Activated naive CD8-positive, alpha-beta T cell (primary cell): Measurements from ENCODE around the gene TSPAN18.

ENCODE experiments used
- H3K27ac Mint-ChIP-seq: one replicate; pipeline ENCODE4 v1.8.0; 2021; ENCODE audit warnings: mixed read lengths
- H3K27me3 Mint-ChIP-seq: one replicate; pipeline ENCODE4 v1.8.0; 2021; ENCODE audit warnings: mixed read lengths
- H3K36me3 Mint-ChIP-seq: one replicate; pipeline ENCODE4 v1.8.0; 2021; ENCODE audit warnings: mixed read lengths
- H3K4me1 Mint-ChIP-seq: one replicate; pipeline ENCODE4 v1.8.0; 2021; ENCODE audit warnings: low read depth, mixed read lengths
- H3K4me3 Mint-ChIP-seq: one replicate; pipeline ENCODE4 v1.8.0; 2021; ENCODE audit warnings: mild to moderate bottlenecking, mixed read lengths
- H3K9me3 Mint-ChIP-seq: one replicate; pipeline ENCODE4 v1.8.0; 2021; ENCODE audit warnings: low read depth, mixed read lengths

TSPAN18 gene

DNA sequence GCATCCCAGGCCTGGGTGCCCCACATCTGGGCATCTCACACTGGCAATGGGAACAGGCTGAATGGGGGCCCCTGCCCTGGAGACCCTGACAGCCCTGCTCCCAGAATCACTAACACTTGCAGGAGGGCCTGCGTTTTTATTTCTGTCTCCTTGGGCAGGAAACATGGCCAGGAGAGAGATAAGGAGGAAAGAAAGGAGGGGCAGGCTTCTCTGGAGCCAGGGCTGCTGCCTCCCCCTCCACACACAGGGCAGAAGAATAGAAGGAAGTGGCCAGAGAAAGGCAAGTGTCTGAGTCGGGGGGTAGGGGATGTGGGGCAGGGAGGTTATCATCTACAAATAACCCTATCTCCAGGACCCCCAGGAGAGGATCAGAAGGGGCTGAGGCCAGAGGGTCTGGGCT lies 25.5 kb upstream of the TSPAN18 start:
- Mint-ChIP-seq H3K27ac (no peak overlapping the region), H3K4me3 (no peak overlapping the region), H3K9me3 (no peaks in the 10 kb centered on the region), H3K27me3 (peaks cover 1% of the 10 kb centered on the region), H3K4me1 (peaks cover 3% of the 10 kb centered on the region), H3K36me3 (peaks cover 3% of the 10 kb centered on the region)

DNA sequence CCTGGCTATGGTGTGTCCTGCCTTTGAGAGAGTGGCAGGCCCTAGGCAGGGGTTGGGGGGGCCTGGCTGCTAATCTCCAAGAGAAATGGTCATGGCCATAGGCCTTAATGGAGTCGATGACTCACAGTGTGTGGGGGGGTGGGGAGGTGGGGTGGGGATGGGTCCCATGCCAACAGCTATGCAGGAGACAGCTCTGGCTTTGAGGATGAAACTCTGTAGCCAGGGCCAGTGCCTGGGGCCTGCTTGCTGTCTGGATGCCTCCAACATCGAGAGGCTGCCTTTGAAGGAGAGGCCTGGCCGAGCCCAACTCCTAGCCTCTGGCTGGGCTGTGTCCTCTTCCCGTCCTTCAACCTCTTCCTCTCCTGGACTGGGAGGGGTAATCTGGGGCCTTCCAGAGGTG lies 23.9 kb upstream of the TSPAN18 start:
- H3K9me3 Mint-ChIP-seq = no peaks in the 10 kb centered on the region
- H3K4me3 Mint-ChIP-seq = no peak overlapping the region
- peaks cover 1% of the 10 kb centered on the region for H3K27me3 Mint-ChIP-seq
- H3K36me3 Mint-ChIP-seq = peaks cover 3% of the 10 kb centered on the region
- H3K27ac Mint-ChIP-seq = no peak overlapping the region
- H3K4me1 Mint-ChIP-seq = peaks cover 3% of the 10 kb centered on the region

DNA sequence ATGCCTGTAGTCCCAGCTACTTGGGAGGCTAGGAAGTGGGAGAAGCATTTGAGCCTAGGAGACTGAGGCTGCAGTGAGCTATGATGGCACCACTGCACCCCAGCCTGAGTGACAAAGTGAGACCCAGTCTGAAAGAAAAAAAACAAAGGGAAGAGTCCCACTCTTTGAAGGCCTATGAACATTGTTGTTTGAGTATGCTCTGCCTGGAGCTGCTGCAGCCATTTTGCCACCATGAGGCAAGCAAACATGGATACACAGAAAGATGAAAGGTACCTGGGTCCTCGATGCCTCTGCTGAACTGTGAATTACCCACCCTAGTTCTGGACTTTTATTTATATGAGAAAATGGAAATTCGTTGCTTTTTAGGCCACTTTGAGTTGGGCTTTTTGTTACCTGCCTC lies 19.7 kb upstream of the TSPAN18 start:
- peaks cover 7% of the 10 kb centered on the region for H3K36me3 Mint-ChIP-seq
- no peaks in the 10 kb centered on the region for H3K27me3 Mint-ChIP-seq
- H3K4me3 Mint-ChIP-seq = no peak overlapping the region
- H3K27ac Mint-ChIP-seq = no peak overlapping the region
- H3K9me3 Mint-ChIP-seq = peaks cover 6% of the 10 kb centered on the region
- peaks cover 18% of the 10 kb centered on the region for H3K4me1 Mint-ChIP-seq

DNA sequence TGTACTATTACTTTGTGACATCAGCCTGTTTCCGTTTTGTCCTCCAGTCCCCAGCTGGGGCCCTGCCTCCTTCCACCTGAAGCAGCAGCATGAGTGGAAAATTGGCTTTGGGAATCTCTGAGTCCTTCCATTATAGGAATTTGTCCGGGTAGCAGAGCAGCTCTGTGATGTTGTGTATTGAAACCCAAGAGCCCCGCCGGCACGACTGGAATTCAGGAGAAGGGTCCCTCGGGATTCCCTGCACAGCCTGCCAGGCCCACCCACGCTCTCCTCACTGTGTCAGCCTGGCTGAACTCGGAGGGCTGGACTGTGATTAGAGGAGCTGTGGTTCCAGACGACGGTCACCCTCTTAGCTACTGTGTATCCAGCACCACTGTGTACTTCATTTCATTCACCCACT lies 18.8 kb upstream of the TSPAN18 start:
- Mint-ChIP-seq H3K4me1 (peaks cover 18% of the 10 kb centered on the region), H3K36me3 (peaks cover 7% of the 10 kb centered on the region), H3K4me3 (no peak overlapping the region), H3K9me3 (peaks cover 6% of the 10 kb centered on the region), H3K27ac (no peak overlapping the region), H3K27me3 (no peaks in the 10 kb centered on the region)

DNA sequence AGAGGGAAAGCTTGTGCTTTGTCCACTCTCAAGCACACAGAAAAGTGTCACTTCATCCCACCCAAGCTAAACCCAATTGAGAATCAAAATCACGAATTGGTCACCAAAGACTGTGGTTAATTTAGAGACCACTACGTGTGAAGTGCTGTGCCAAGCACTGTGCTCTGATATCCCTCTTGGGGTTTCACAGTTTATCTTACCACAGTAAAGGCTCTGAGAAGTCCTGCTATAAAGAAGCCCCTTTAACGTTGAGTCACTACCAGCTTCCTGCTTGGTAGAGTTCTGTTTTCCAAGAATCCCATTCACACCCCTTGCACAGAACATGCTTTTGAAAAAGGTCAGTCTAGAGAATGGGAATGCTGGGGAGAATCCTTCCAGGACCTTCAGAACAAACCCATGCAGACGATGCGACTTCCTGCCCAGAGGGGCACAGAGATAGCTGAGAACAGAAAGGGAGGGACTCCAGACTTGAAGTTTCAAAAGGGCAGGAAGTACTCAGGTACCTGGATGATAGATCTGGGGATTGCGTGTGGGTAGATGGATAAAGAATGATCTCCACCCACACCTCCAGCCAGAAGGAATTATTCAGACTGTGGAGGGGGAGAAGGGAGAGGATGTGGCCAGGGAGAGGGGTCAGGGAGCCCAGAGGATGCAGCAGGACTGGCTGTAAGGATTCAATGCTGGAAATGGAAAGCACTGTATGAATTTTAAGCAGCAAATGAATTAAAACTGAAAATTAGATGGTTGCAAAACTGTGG lies 18.1 kb upstream of the TSPAN18 start:
- Mint-ChIP-seq H3K4me3 (no peak overlapping the region), H3K27ac (no peak overlapping the region), H3K27me3 (no peaks in the 10 kb centered on the region), H3K4me1 (peaks cover 18% of the 10 kb centered on the region), H3K36me3 (peaks cover 7% of the 10 kb centered on the region), H3K9me3 (peaks cover 6% of the 10 kb centered on the region)

DNA sequence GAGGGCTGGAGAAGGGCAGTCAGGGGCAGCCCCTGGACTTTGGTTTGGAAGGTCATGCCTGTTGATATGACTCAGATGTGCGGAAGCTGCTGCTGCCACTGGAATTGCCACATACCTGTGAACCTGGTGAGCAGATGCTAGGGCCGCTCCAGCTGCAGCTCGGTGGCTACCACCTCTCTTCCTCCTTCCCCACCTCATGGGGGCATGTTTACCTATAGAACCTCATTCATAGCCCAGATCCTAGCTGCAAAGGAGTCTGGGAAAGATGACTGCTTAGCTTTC lies 17.5 kb upstream of the TSPAN18 start:
- H3K27me3 Mint-ChIP-seq = no peaks in the 10 kb centered on the region
- peaks cover 18% of the 10 kb centered on the region for H3K4me1 Mint-ChIP-seq
- peaks cover 6% of the 10 kb centered on the region for H3K9me3 Mint-ChIP-seq
- peaks cover 4% of the 10 kb centered on the region for H3K36me3 Mint-ChIP-seq
- H3K27ac Mint-ChIP-seq = no peak overlapping the region
- H3K4me3 Mint-ChIP-seq = no peak overlapping the region

DNA sequence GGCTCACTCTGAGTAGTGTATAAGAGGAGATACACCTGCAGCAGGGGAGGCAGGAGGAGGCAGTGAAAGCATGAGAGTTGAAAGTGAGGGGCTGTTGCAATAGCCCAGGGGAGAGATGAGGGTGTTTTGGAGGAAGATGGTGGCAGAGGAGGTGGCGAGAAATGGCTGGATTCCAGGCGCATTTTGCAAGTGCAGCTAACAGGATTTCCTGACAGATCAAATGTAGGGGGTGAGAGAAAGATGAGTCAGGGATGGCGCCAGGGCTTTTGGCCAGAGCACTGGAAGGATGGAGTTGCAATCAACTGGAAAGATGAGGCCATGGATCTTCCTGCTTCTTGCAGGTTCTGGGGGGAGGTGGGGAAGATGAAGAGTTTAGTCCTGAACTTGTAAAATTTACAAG lies 16.8 kb upstream of the TSPAN18 start:
- H3K9me3 Mint-ChIP-seq = peaks cover 6% of the 10 kb centered on the region
- no peak overlapping the region for H3K27ac Mint-ChIP-seq
- peaks cover 4% of the 10 kb centered on the region for H3K36me3 Mint-ChIP-seq
- H3K4me3 Mint-ChIP-seq = no peak overlapping the region
- H3K27me3 Mint-ChIP-seq = no peaks in the 10 kb centered on the region
- H3K4me1 Mint-ChIP-seq = peaks cover 18% of the 10 kb centered on the region

DNA sequence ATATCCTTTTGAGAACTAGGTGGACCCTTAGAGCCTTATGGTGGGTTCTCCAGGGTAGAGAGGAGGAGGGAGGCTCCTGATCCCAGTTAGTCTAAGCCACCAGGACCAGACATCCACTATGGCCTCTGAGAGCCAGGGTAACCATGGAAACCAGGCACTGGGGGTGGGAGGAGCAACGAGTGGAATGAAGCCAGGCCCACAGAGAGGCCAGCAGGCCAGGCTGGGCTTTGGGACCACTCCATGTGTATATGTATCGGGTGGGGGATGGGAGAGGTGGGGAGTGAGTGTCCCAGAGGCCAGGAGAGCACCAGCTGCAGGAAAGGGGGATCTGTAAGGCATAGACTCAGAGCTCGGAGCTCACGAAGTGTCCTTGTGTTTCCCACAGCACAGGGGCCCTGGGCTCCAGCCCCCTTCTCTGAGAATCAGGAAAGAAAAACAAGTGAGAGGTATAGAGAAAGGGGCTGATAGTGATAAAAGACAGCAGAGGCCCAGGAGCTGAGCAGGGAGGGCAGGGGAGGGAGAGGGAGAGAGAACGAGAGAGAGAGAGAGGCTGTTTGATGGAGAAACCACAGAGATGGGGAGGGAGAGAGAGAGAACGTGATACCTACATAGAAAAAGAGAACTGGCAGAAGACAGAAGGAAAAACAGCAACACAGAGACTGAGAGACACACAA lies 15.5 kb upstream of the TSPAN18 start:
- Mint-ChIP-seq H3K27ac (no peak overlapping the region), H3K9me3 (peaks cover 6% of the 10 kb centered on the region), H3K4me3 (no peak overlapping the region), H3K4me1 (peaks cover 18% of the 10 kb centered on the region), H3K36me3 (peaks cover 4% of the 10 kb centered on the region), H3K27me3 (no peaks in the 10 kb centered on the region)

DNA sequence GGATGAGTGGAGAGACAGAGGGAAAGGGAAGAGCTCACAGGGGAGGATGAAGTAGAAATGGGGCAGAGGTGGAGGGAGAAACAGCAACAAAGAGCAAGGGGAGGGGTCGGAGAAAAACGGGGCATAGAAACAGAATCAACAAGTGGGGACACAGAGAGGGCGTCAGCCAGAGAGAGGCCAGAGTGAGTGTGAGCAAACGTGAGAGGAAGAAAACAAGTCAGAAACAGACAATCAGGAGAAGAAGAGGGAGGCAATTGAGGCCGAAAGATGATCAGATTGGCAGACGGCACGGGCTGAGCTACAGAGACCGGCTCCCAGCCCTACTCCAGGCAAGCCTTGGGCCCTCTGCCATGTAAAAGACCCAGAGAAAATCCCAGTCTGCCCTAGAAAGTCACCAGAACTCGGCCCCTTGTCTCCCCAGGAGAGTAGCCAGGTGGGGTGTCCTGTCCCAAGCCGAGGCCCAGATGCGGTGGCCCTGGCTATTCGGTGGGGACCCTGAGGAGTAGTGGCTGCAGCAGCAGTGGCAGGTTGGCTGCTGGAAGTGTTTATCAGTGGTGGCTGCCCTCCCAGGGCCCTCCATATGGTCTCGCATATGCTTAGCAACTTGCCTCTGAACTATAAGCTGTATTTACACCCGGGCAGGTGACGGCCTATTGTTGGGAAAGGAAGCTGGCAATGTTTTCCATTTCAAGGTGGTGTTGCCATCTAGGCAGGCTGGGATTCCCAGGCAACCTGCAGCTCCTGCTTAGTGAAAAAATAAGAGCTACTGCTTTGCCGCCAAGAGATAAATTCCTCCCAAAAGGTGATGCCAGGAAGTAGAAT lies 14.8 kb upstream of the TSPAN18 start:
- H3K27ac Mint-ChIP-seq = no peak overlapping the region

DNA sequence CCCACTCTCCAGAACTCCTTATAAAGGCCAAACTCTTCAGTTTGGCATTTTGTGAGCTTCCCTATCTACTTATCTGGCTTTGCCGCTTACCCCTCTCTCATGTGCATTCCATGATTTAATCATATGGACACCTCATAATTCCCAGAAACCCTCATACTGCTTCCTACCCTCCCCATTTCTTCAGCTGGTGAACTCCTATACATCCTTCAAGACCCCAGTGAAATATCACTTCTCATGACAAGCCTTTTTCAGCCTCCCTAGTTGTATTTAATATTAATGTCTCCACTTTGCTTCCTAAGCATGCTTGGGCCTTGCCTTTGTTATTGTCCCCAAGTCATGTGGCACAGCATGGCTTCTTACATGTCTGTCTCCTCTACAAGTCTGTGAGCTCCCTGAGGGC lies 13.7 kb upstream of the TSPAN18 start:
- no peak overlapping the region for H3K4me3 Mint-ChIP-seq
- peaks cover 4% of the 10 kb centered on the region for H3K36me3 Mint-ChIP-seq
- H3K27ac Mint-ChIP-seq = no peak overlapping the region
- H3K27me3 Mint-ChIP-seq = no peaks in the 10 kb centered on the region
- H3K4me1 Mint-ChIP-seq = peaks cover 18% of the 10 kb centered on the region
- peaks cover 6% of the 10 kb centered on the region for H3K9me3 Mint-ChIP-seq

More for the DNA sequence above, 14.8 kb upstream of the TSPAN18 start:
- Mint-ChIP-seq H3K4me3 (no peak overlapping the region), H3K9me3 (peaks cover 6% of the 10 kb centered on the region), H3K27me3 (no peaks in the 10 kb centered on the region), H3K36me3 (peaks cover 4% of the 10 kb centered on the region), H3K4me1 (peaks cover 18% of the 10 kb centered on the region)

DNA sequence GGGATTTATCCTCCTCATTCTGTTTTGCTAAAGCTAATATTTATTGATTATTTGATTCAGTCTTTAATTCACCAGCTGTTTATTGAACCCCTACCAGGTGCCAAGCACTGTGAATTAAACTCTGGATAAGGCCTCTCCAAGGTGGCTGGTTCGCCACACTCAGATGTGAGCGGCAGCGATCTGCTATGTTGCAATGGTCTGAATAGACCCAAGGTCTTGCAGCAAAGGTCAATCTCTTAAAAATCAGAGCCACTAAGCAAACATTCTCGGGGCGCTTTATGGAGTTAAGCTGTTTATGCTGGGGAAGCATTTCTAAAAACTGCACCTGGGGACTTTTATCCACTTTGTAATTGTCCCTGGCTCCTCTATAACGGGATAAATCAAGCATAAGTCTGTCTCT lies 10.5 kb upstream of the TSPAN18 start:
- Mint-ChIP-seq H3K4me1 (peaks cover 5% of the 10 kb centered on the region), H3K36me3 (no peaks in the 10 kb centered on the region), H3K27me3 (no peaks in the 10 kb centered on the region), H3K9me3 (no peaks in the 10 kb centered on the region), H3K27ac (no peak overlapping the region), H3K4me3 (no peak overlapping the region)

DNA sequence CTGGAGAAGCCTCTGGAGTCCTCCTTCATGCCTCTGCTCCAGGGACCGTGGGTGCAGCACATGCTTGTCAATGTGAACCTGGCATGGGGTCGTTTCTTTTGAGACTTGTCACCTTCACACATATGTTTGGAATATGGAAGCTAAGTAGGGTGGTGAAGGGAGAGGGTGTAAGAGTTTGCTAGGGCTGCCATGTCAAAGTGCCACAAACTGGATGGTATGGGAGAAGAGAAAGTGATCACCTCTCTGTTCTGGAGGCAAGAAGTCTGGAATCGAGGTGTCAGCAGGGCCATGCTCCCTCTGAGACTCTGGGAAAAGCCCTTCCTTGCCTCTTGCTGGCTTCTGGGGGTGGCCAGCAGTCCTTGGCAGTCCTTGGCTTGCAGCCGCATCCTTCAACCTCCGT lies 8.7 kb upstream of the TSPAN18 start:
- H3K4me3 Mint-ChIP-seq = no peak overlapping the region
- H3K27me3 Mint-ChIP-seq = no peaks in the 10 kb centered on the region
- no peaks in the 10 kb centered on the region for H3K9me3 Mint-ChIP-seq
- no peaks in the 10 kb centered on the region for H3K36me3 Mint-ChIP-seq
- H3K4me1 Mint-ChIP-seq = no peaks in the 10 kb centered on the region
- no peak overlapping the region for H3K27ac Mint-ChIP-seq

DNA sequence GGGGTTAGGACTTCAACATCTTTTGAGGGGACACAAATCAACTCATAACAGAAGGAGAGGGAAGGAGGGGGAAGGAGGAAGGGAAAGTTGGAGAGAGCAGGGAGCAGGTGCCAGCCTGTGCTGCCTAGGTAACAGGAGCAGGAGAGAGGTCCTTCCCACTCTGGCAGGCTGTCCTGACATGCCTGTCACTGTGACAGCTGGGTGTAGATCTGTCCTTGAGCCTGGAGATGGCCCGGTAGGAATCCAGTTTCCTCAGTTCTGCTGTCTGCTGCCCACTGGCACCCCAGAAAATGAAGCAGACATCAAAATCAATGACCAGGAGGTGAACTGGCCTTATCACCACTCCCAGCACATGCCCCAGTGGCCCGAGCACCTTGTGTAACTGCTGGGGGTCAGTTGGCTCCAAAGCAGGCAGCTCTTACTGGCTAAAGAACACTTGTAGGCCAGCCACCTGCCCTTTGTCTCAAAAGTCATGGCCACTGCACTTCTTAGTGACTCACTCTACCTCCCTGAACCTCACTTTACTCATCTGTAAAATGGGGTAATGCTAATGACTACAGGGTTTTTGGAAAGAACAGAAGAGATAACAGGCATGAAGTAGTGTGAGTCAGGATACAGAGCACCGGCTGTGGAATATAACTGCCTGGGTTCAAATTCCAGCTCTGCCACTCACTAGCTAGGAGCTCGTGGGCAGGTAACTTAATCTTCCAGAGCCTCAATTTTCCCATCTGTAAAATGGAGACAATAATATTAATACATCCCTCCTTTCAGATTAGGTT lies 8.0 kb upstream of the TSPAN18 start:
- Mint-ChIP-seq H3K9me3 (no peaks in the 10 kb centered on the region), H3K4me1 (no peaks in the 10 kb centered on the region), H3K4me3 (no peak overlapping the region), H3K27ac (no peak overlapping the region), H3K36me3 (no peaks in the 10 kb centered on the region), H3K27me3 (no peaks in the 10 kb centered on the region)

DNA sequence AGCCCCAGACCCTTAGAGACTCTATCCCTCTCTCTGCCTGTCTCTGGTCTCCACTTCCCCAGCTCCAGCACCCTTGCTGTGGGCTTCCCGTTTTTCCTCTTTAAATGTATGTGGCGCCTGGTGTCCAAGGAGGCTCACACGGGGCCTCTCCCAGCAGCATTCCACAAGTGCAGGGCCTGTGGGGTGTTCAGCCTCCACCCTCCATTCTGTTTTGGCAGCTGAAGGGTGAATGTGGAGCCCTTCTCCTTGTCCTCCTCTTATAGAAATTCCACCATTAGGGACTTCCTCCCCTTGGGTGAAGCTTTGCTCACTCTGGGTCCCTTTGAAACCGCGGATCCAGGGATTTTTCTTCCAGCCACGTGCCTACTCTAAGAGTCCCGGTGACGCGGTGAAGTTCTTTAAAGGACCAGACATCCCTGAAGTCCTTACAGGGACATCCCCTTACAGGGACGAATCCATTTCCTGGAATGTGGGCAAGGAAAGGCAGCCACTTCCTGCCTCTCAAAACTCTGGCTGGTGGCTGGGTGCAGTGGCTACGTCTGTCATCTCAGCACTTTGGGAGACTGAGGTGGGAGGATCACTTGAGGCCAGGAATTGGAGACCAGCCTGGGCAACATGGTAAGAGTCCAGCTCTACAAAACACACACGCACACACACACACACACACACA lies 1.6 kb upstream of the TSPAN18 start:
- peak overlapping the region; percentile 81 for H3K4me3 Mint-ChIP-seq
- H3K27me3 Mint-ChIP-seq = no peaks in the 10 kb centered on the region
- no peak overlapping the region for H3K27ac Mint-ChIP-seq
- H3K36me3 Mint-ChIP-seq = no peaks in the 10 kb centered on the region
- H3K4me1 Mint-ChIP-seq = peaks cover 27% of the 10 kb centered on the region
- H3K9me3 Mint-ChIP-seq = no peaks in the 10 kb centered on the region
